A204.1 (cell line): Measurements from ENCODE around the gene LOX.

Experiments used
- FAIRE-seq: peaks from 2 replicates; lab custom pipeline; 2012; peaks lifted over from hg19 to GRCh38; lab: Jason Lieb, UNC

Gene LOX, protein sequence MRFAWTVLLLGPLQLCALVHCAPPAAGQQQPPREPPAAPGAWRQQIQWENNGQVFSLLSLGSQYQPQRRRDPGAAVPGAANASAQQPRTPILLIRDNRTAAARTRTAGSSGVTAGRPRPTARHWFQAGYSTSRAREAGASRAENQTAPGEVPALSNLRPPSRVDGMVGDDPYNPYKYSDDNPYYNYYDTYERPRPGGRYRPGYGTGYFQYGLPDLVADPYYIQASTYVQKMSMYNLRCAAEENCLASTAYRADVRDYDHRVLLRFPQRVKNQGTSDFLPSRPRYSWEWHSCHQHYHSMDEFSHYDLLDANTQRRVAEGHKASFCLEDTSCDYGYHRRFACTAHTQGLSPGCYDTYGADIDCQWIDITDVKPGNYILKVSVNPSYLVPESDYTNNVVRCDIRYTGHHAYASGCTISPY

DNA sequence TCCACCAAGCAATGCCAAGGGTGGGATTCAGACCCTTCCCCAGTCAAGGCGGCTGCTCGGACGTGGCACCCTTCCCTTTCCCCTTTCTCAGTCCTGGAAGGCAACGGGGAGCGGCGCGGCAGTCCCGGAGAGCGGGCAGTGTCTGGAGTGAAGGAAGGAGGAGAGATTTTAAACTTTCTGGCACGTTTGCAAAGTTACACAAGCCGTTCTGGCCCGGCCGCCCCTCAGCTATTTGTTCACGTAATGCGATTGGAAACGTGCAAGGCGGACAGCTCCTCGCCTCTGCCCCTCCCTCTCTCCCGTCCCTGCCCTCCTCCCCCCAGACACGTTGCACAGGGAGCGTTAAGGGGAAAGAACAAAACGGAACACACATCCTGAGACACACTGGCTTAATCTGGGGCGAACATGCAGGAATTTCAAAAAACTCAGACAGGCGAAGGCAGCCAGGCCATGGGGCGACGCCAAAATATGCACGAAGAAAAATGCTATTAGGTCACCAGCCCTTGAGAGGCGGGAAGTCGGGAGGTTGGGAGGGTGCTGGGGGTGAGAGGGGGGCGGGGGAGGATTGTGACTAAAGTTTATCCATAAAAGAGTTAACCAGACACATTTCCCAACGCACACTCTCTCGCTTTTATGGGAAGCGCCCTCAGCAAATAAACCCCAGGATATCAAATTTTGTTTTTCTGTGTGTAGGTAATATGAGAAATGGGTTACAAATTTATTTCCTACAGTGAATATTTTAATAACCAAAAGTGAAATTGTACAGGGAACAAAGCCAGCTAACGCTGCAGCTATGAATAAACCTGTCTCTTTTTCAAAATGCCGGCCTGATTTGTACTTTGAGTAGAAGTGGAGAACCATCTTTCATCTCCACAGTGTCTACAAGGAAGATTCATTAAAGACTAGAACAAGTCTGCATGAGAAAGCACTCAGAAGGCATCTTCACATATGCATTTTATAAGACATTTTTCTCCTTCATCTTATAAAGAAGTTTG lies at the start of gene LOX:
TSS of gene LOX (minus strand) at position 144 of the 995 bp plus-strand sequence. CDS start 274 bp downstream, outside the sequence.
- no peak for FAIRE-seq

DNA sequence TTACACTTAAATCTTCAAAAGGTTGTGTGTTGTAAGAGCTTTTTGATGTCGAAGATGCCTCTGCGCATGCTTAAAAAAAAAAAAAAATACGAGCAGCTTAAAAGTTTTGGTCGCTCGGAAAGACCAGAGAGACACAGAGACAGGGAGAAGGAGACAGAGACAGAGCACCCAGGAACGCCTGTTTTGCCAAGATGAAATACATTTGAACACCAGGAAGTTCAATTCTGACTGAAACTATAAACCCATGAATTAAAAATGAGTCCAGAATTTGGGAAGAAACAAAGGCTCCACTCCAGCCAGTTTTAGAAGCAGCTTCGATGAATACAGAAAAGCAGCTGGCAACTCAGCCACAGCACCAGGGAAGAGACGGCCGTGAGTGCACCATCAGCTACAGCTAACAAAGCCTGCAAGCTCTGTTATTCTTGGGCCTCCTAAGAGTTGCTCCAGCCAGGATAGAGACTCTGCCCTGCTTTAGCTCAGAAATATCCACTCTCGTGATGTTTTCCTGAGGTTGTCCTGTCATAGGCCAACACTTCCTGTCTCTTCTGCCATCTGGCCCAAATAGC lies 48.8 kb upstream of the LOX start:
- no peak for FAIRE-seq

DNA sequence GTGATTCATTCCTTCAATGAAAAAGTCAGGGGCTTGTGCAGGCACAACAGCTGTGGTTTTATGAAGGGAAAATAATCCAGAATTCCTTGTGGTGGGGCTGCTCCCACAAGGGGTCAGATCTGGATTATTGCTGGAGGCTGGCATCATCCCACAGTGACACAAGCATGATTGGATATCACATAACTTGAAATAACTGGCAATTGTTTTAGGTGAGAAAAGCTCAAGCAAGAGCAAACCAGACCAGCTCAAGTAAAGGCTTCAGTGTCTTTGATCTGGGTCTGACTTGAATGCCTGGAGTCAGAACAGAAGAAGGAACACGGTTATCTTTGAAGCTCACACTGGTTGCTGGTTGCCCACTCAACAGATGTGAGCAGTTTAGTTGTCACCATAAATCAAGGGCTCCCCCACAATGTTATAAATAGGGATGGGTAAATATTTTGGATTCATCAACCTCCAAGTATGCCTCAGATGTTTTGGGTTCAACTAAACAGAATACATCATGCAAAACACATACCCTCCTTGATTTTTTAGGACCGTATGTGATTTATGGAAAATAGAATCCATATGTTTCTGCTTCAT lies 48.2 kb upstream of the LOX start:
- no peak for FAIRE-seq

DNA sequence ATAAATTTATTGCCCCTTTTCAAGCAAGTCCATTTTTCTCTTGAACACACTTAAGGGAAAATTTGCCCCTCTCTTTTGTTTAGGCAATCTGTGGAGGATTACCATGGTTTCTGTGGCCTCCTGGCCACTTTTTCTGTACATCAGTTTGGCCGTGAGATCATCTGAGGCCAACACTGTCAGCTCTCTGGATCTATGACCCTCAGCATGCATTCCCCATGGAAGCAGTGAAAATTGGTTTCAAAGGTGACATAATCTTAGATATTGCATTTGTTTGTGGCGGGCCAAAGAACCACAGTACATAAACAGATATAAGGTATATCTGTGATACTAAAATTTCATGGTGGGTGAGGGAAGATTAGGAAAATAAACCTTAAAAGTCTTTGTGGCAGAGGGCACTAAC lies 46.7 kb upstream of the LOX start:
- FAIRE-seq, result no peak

DNA sequence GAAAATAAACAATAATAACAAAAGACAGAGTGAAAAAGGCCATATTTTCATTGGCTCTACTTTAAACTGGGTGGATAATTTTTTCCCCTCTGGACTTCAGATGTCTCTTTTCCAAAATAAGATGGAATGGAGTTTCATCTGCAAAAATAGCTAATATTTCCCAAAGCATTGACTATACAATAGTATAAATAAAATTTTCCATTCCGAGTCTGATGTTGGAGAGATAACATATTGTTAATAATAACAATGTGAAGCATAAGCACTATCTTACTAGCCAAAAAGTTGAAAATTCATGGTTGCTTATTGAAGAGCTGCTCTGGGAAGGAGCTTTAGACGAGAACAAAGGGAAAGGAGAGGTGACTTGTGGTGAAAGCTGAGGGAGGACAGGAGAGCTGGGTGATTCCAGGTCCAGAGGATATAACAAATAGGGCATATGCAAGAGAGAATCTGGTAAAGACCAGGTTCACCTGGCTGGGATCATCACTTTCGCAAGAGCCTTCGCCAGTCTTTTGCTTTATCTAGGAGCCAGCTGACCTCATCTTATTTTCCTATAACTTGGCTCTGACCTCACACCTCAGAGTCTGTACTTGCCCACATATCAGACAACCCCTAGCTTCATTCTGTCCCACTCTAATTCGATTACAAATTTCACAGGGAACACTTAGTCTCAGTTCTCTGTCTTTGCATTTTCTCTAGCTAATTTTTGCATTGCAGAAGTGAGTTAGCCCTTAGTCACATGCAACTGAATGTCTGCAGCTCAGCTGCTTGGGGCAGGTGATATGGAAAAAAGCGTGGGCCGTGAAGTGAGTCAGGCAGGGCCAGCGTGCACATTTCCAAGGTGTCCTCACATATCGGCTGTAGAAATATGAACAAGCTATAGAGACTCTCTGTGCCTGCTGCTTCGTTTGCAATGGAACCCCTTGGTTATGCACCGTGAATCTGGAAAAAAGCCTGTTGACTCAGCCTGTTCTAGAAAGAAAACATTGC lies 43.7 kb upstream of the LOX start:
- FAIRE-seq, result no peak

DNA sequence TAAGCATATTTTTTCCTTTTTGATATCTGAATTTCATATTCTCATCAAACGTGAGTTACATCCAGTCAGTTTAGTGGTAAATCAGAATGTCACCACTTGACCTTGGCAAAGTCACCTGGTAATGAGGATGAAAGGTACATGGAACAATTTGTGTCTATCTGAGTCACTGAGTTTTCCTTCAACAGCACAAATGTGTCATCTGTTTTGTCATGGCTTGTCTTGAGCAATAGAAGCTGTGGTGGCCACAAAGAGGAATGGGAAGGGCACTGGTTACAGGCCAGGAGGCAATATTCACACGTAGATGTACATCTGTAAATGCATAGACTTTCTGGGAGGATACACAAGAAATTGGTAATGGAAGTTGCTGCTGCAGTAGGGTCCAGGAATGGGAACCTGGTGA lies 42.9 kb upstream of the LOX start:
- no peak for FAIRE-seq

DNA sequence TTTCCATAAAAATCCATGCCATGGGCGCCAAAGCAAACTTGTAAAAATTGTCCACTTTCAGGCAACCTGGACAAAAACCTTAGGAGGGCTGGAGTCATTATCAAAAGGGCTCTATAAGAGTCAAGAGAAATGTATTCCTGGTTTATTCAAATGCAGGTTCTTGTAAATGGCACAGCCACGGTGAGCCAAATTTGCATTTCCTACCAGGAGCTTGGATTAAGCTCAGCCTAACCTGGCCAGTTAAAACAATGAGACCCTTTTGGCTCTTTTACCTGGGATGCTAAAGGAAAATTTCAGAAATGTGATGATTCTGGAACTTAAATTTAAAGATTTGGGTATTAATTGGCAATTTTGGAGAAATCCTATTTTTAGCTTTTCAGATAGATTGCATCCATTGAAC lies 42.4 kb upstream of the LOX start:
- no peak for FAIRE-seq

DNA sequence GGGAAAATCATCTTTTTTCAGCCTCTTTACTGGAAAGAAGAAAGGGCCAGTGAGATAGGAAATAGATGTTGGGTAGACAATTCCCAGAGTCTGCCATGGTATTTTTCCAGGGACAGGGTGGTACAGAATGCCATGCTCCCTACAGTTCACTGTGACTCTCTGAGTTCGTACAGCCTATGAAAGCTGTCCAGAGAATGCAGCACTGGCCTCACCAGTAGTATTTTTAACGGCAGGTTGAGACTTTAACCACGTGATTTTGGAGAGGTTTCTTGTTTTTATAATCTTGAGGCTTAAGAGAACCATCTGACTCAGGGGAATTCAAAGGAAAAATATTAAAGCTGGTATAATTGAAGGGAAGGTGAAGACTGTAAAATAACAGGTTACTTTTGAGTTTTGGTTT lies 41.1 kb upstream of the LOX start:
- FAIRE-seq, result no peak

DNA sequence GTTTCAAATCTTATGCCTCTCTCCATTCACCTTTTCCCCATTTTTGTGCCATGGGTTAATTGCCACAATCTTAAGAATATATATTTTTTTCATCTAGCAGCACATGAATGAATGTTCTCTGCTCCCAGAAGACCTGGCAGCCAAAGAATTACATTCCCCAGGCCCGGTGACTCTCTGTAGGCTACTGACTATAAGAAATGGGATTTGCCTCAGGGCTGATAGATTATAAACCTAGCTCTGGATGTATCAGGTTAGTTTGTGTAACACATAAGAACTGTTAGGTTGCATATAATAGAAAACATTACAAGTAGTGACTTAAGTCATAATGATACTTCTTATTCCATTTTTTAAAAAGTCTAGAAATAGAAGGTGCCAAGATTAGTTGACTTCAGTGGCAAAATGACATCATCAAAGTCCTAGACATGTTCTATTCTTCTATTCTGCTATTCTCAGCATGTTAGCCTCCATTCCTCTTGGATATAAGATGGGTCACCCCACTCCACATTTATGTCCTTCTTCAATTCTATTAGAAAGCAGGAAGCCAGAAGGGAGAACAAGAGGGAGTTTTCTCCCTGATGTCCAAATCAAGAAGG lies 40.4 kb upstream of the LOX start:
- no peak for FAIRE-seq

DNA sequence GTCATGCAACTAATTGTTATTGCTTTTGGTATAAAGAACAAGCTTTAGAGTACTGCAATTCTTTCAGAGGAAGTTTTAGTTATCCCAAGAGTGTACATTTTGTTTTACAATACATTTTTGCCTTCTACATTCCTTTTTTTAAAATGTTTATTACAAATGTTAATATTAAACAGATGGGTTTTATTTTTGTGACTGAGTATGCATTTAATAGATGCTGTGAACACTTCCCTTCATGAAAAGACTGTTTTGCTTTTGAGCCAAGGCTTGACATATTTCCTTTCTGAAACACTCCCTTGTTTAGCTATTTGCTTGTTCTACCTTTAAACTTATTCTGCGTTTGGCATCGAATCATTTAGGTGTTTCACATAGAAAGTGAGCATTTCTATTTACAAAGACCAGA lies 36.4 kb upstream of the LOX start:
- FAIRE-seq, result no peak

DNA sequence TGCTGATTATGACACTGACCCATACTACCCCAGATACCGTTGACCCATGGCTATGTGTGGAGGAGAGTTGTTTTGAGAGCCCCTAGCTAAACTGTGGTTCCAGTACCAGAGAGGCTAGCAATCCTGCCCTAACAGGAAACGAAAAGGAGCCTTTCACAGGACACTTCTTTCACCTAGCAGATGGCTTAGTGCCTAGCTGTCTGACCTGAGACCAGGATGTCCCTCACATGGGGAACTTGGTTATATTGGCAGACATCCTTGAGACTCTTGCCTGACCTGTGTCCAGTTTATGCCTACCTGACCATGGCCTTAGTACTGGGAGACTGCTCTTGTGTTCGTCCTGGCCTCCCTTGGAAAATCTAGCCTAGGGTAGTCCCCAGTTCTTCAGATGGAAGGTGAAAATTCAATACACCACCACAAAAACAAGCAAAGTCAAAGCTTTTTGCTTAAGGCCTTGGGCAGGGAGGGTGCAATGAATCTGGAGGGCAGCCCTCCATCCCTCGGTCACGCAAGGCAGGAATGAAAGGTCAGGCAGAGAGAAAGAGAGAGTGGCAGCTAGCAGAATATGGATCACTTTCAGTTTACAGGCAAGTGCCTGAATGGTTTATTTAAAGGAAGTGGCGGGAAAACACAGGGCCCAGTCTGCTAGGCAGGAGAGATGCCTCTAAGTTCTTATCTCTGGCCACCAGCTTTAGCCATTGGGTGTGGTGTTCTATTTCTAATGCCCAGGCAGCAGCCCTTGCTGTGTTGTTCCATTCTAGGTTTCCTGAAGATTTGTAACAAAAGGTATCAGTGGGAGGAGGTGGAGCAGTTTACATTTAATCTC lies 34.9 kb upstream of the LOX start:
- no peak for FAIRE-seq

DNA sequence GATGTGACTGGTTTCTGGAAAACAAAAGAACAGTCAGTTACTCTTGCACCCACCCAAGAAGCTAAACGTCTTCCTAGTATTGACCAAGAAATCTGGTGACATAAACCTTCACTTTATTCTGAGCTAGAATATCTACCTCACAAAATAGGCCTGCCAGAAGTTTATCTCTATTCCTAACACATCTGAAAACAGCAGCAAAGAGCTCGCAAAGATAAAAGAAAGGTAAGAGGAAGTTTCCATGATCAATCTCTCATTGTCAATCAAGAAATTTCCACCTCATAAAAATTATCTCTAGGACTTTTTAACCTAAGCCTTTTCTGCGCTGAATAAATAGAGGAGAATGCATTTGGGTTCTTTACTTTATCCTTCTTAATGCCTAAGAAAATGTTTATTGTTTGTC lies 34.0 kb upstream of the LOX start:
- FAIRE-seq, result no peak

DNA sequence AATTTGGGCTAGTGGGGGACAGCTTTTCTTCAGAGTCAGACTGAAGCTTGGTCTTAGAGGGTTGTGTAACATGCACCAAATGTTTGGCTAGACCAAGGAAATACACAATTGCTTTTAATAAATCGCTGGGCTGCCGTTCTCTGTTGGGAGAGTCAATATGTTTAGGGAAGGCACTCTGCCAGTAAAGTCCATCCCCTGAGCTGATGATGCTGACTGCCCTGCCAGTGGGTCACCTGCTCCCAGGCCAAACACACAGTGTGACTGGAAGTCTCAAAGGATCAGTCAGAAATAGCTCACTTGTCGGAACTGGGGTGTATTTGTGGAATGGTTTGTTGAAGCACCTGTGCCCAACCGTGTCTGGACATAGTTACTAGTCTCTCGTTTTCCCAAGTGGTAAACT lies 33.4 kb upstream of the LOX start:
- FAIRE-seq, result no peak

DNA sequence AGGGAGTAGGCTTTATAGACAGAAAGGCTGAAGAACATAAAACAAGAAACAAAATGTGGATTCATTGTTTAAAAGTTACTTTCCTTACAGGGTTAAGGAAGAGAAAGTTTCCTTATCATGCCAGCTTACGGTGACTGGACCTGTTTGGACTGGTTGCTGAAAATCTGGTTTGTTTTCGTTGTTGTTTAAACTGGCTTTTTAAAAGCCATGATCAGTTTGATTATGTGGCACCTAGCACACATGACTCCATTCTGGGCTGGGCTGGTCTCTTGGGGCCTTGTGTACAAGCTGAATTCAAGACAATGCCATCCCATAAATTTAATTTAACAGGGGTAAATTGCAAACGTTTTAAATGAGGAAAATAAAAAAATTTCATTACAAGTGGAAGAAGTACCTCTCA lies 32.9 kb upstream of the LOX start:
- FAIRE-seq, result no peak

DNA sequence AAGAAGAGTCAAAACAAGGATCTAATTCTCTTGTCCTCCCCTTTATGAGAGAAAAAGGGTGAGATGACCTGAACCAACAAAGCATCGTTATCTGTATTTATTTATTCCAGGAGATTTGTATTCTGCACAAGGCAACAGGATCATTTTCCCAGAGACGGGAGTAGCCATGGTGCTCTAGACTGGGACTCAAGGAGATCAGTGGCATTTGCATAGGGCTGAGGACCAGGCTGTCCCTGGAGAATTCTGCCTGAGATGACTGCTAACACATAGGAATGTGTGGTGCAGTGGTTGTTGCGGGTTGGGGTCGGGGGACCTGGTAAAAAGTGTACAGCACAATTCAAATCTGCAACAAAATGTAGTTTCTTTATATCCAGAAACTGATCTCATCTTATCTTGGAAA lies 29.0 kb upstream of the LOX start:
- no peak for FAIRE-seq

DNA sequence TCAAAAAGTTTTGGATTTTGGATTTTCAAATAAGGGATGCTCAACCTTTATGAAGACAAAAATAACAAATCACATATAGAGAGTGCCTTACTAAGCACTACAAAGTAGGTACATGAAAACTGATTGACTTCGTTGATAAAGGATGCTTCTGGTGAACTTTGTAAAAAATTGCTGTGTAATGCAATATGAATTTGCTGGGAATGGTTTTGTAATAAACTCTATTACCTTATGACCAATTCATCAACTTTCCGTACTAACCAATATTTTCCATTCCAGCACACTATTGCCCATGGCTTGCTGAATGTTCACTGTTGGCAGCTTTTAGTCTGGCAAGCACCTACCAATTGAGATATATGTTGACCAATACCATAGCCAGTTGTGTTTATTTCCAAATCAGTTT lies 27.9 kb upstream of the LOX start:
- no peak for FAIRE-seq

DNA sequence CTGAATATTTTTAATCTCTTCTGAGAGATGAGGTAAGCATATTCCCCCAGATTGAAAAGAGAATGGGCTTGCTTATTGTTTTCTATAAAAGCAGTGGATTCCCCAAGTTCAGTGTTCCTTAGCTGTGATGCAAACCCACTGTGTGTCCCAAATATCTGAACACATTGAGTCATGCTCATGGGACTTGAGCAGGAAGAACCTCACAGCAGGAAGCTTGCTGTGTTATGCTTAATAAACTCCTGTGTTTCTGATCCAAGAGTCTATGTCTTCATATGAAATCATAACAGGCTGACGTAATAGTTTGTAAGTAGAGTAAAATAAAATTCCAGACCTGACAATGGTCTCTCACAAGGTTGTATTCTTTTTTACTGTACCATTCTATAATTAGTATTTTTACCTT lies 24.8 kb upstream of the LOX start:
- no peak for FAIRE-seq

DNA sequence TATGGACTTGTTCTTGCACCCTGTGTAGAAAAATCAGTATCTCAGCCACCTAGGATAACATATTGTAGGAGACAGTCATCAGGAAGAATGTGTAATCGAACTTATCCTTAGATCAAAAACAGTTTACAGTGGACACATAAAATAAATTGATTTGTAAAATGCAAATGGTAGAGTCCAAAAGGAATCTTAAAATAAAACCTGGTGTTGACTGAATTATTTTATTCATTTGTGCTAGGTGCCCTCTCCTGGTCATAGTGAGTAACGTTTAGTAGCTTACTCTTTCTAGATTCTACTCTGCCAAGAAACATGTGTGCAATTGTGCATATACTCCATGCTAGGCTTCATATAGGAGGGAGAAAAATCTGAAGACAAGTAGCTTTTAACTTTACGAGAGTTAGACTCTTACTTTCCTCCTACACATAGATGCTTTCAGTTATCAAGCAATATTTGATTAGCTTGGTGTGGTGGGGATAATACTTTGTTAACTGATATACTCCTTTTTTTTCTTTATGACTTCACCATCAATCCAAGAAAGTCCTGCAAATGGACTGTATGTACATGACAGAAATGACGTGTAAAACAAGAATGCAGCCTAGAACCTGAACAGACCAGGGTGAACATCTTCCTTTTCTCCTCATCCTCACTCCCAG lies 23.7 kb upstream of the LOX start:
- FAIRE-seq, result peak; percentile 95

DNA sequence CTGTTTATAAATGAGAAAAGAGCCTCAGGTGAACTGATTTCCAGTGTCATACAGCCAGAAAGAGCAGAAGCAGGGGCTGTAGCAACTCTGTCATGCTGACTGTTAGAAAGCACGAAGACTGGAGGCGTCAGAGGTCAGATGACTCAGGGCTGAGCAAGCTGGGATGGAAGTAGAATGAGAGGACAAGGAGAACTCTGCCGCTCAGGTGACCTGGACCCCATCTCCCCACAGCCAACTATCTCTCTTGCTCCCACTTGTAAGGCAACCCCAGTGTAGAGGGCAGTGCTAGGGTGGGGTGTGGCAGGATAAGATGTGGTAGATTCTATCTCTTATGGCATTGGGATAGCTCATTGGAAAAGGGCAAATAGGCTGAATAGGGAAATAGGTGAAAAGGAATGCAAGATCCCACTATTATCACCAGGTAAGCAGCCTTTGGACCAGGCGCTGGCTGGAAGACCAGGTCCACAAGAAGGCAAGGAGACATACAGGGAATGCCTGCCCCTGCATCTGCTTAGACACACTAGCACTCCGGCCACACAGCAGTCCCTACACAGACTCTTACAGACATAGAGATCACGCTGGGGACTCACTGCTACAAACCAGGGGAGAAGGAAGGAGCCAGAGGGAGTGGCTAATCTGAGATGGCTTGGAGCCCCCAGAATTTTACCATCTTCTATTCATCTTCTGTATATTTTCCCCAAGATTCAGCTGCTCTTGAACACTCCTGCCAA lies 21.2 kb upstream of the LOX start:
- no peak for FAIRE-seq
